Activated CD8-positive, alpha-beta memory T cell treated with anti-CD3 and anti-CD28 coated beads, Interleukin-2, amount 10 ng/mL, durations not matched to agents 7 days and 5 days (primary cell): ENCODE data around the gene TSC22D4. TPM values are rescaled to one million over a fixed set of nuclear protein-coding genes. Genes with fewer than 3 reads are reported as not detected.
A peak's percentile ranks its signal among the peaks of the same experiment; 100 is the strongest.
"Not testable (repeated sequence)": the region's sequence is repeated elsewhere in the genome, so short reads cannot be mapped to it uniquely, and the experiment has no call there.

Source experiments
- ATAC-seq: fragments of 150-1000 bp; cut with Tn5 transposase; one replicate; pipeline ENCODE4 v1.10.0; 2021; ENCODE audit warnings: moderate library complexity
- CTCF ChIA-PET: fragments of 350-600 bp; sonication (Branson Sonifier 250); formaldehyde crosslinking; loops from one replicate; lab custom pipeline; 2021; ENCODE audit warnings: antibody characterized with exemption; lab: Charles Lee
- DNase-seq: peaks from one replicate; pipeline ENCODE4 v3.0.0-alpha.2; 2020
- H3K27ac Mint-ChIP-seq: one replicate; pipeline ENCODE4 v1.8.0; 2021; ENCODE audit warnings: mild to moderate bottlenecking, mixed read lengths
- H3K27me3 Mint-ChIP-seq: one replicate; pipeline ENCODE4 v1.8.0; 2021; ENCODE audit warnings: mixed read lengths
- H3K36me3 Mint-ChIP-seq: one replicate; pipeline ENCODE4 v1.8.0; 2021; ENCODE audit warnings: mild to moderate bottlenecking, mixed read lengths
- H3K4me1 Mint-ChIP-seq: one replicate; pipeline ENCODE4 v1.8.0; 2021; ENCODE audit warnings: mixed read lengths
- H3K4me3 Mint-ChIP-seq: one replicate; pipeline ENCODE4 v1.8.0; 2021; ENCODE audit warnings: mild to moderate bottlenecking, moderate library complexity, mixed read lengths
- H3K9me3 Mint-ChIP-seq: one replicate; pipeline ENCODE4 v1.8.0; 2022; ENCODE audit warnings: low read depth, mixed read lengths
- total RNA-seq, 2 experiments: library from RNA; stranded (reverse); gene quantifications; one replicate each; pipeline ENCODE4 v1.2.3, GENCODE V29; 2021

The TSC22D4 gene
- total RNA-seq, 2 experiments from 2014 or later = 128 to 144 TPM

DNA sequence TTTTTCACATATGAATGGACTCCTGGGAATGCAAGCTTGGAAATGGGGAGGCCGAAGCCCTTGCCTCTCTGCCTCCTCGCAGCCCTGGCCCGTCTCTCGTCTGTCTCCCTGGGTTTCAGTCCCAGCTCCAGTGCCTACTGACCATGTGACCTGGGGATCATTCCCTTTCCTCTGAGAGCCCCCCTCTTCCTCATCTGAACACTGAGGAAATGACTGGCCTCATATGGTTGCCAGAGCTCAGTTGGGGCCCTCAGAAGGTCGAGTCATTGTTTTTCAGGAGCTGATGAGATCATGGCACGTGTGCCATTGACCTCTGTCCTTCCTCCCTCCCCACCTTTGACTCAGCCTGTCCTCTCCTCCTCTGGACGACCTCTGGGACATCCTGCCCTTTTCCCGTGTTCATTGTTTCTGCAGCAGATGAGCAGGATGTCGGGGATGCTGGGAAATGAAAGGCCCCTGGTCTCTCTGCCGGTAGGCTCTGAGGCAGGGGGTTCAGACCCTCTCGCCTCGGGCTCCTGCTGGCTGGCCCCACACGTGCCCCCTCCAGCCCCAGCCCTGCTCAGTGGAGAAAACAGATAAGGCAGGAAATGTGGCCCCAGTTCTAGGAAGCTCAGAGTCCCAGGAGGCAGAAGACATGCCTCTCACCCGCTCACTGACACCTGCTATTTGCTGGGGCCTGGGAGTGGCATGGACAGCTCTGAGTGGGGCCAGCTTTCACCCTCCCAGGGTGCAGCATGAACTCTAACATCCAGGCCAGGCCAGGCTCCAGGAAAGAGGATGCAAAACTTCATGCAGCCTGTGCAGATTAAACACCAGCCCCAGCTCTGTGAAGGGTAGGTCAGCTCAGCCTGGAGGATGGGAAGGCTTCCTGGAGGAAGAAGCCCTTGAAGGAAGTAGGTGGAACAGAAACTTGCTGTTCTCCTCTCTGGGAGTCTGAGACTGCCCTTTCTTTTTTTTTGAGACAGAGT, 34.4 kb downstream of the TSC22D4 start:
- CTCF ChIA-PET = interaction anchor here (0.6 to 2.5 kb wide), 11 partner anchors 8 to 362 kb away, joined by 3 to 10 read pairs (median 3); partner anchors contain the start of gene PPP1R35
- peak overlapping the region; percentile 74 for H3K27ac Mint-ChIP-seq
- peaks cover 20% of the 10 kb centered on the region for H3K4me1 Mint-ChIP-seq
- DNase-seq (no peak), ATAC-seq (peak; percentile 63)
- no peak overlapping the region for H3K4me3 Mint-ChIP-seq
- no peaks in the 10 kb centered on the region for H3K36me3 Mint-ChIP-seq
- no peaks in the 10 kb centered on the region for H3K27me3 Mint-ChIP-seq
- no peaks in the 10 kb centered on the region for H3K9me3 Mint-ChIP-seq

- no peaks in the 10 kb centered on the region for H3K9me3 Mint-ChIP-seq
- H3K4me3 Mint-ChIP-seq = no peak overlapping the region
Observed at GRCh38 chr7:100443096-100443840, 35.7 kb downstream of the TSC22D4 start.

DNA sequence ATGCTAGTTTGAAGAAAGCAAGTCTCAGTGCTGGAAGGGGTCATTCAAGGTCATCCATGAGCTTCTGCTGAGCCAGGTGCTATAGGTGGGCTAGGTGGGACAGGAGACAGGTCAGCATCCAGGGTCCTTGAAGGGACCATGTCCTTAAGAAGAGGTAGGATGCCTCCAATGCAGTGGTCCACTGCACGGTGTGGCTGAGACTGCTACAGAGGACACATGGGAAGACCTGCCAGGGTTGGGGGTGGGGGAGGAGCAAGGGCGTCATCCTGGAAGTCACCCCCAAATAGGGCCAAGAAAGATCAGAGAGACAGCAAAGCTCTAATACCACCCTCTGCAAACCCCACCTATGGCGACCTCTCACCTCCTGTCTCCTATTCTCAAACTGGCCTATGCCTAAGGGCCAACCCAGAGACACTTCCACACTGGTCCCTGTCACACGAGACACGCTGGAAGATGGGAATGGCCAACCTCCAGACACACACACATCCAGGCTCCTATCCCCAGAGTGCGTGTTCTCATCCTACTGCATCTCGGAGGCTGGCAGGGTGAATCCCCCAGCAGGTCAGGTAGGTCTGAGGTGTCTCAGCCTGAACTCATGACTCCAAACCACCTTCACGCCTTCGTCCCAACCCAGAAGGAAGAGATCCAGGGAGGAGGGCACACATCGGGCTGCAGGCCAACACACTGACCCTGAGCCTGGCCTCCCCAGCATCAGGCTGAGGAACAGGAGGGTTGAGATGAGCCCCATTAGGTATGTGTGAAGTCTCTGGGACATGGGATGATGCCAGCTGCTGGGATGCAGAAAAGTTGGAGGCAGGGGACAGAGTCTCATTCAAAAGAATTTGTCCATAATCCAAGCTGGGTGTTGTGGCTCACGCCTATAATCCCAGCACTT, 37.1 kb downstream of the TSC22D4 start:
- Mint-ChIP-seq H3K9me3 (no peaks in the 10 kb centered on the region), H3K27ac (no peak overlapping the region), H3K36me3 (no peaks in the 10 kb centered on the region), H3K4me3 (no peak overlapping the region), H3K4me1 (peaks cover 20% of the 10 kb centered on the region), H3K27me3 (no peaks in the 10 kb centered on the region)
- DNase-seq (no peak), ATAC-seq (no peak)
- CTCF ChIA-PET = interaction anchor here (0.7 to 1.0 kb wide), 3 partner anchors 8 to 100 kb away, joined by 3 read pairs; no protein-coding TSS in a partner anchor

More at GRCh38 chr7:100443096-100443840, 35.7 kb downstream of the TSC22D4 start:
- Mint-ChIP-seq H3K27me3 (no peaks in the 10 kb centered on the region), H3K36me3 (no peaks in the 10 kb centered on the region), H3K4me1 (peaks cover 20% of the 10 kb centered on the region), H3K27ac (peak overlapping the region; percentile 29)
- CTCF ChIA-PET = interaction anchor here (1.0 to 2.3 kb wide), 2 partner anchors 12 to 99 kb away, joined by 3 to 9 read pairs; no protein-coding TSS in a partner anchor
- DNase-seq (no peak), ATAC-seq (no peak)

DNA sequence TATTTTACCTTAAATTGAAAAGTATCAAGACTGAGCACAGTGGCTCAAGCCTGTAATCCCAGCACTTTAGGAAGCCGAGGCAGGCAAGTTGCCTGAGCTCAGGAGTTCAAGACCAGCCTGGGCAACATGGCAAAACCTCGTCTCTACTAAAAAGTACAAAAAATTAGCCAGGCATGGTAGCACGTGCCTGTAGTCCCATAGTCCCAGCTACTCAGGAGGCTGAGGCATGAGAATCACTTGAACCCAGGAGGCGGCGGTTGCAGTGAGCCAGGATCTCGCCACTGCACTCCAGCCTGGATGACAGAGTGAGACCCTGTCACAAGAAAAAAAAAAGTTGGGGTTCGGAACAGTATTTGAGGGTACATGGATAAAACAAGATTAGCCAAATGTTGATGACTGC, 39.8 kb downstream of the TSC22D4 start:
- H3K27ac Mint-ChIP-seq = peak overlapping the region; percentile 46
- CTCF ChIA-PET = interaction anchor here (1.4 kb wide), 1 partner anchor 24 kb away, joined by 3 read pairs; no protein-coding TSS in a partner anchor
- not testable (repeated sequence) for ATAC-seq, H3K4me3 Mint-ChIP-seq, DNase-seq, H3K27me3 Mint-ChIP-seq, H3K9me3 Mint-ChIP-seq
- H3K36me3 Mint-ChIP-seq = peaks cover 16% of the 10 kb centered on the region
- H3K4me1 Mint-ChIP-seq = peaks cover 14% of the 10 kb centered on the region

DNA sequence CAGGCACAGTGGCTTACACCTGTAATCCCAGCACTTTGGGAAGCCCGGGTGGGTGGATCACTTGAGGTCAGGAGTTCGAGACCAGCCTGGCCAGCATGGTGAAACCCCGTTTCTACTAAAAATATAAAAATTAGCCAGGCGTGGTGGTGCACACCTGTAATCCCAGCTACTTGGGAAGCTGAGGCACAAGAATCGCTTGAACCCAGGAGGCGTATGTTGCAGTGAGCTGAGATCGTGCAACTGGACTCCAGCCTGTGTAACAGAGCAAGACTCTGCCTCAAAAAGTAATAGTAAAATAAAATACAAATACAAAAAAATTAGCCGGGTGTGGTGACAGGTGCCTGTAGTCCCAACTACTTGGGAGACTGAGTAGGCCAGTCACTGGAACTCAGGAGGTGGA, 40.3 kb downstream of the TSC22D4 start:
- not testable (repeated sequence) for H3K4me3 Mint-ChIP-seq, DNase-seq

GRCh38 chr7:100438172-100438571, 40.8 kb downstream of the TSC22D4 start:
- Mint-ChIP-seq H3K4me1 (peaks cover 22% of the 10 kb centered on the region), H3K9me3 (no peaks in the 10 kb centered on the region), H3K36me3 (peaks cover 23% of the 10 kb centered on the region), H3K4me3 (no peak overlapping the region), H3K27ac (no peak overlapping the region), H3K27me3 (no peaks in the 10 kb centered on the region)
- CTCF ChIA-PET = interaction anchor here (0.6 to 2.9 kb wide), 4 partner anchors 12 to 307 kb away, joined by 3 to 16 read pairs (median 4); no protein-coding TSS in a partner anchor
- no peak for DNase-seq
- ATAC-seq = no peak

More for the DNA sequence above, 40.3 kb downstream of the TSC22D4 start:
- H3K27ac Mint-ChIP-seq = peak overlapping the region; percentile 46
- not testable (repeated sequence) for ATAC-seq, H3K9me3 Mint-ChIP-seq, H3K27me3 Mint-ChIP-seq
- H3K4me1 Mint-ChIP-seq = peaks cover 16% of the 10 kb centered on the region
- CTCF ChIA-PET = interaction anchor here (1.4 to 2.9 kb wide), 3 partner anchors 12 to 84 kb away, joined by 3 to 16 read pairs (median 4); no protein-coding TSS in a partner anchor
- H3K36me3 Mint-ChIP-seq = peaks cover 21% of the 10 kb centered on the region

- H3K27me3 Mint-ChIP-seq = no peaks in the 10 kb centered on the region
- peak overlapping the region; percentile 94 for H3K27ac Mint-ChIP-seq
- peak overlapping the region; percentile 88 for H3K4me3 Mint-ChIP-seq
- no peaks in the 10 kb centered on the region for H3K9me3 Mint-ChIP-seq
- H3K36me3 Mint-ChIP-seq = peaks cover 25% of the 10 kb centered on the region
- no peak for ATAC-seq
- CTCF ChIA-PET = interaction anchor here (0.6 to 2.9 kb wide), 9 partner anchors 8 to 307 kb away, joined by 3 to 16 read pairs (median 4); no protein-coding TSS in a partner anchor
- no peak for DNase-seq
- H3K4me1 Mint-ChIP-seq = peaks cover 29% of the 10 kb centered on the region
Observed at GRCh38 chr7:100437150-100438100, 41.6 kb downstream of the TSC22D4 start.

DNA sequence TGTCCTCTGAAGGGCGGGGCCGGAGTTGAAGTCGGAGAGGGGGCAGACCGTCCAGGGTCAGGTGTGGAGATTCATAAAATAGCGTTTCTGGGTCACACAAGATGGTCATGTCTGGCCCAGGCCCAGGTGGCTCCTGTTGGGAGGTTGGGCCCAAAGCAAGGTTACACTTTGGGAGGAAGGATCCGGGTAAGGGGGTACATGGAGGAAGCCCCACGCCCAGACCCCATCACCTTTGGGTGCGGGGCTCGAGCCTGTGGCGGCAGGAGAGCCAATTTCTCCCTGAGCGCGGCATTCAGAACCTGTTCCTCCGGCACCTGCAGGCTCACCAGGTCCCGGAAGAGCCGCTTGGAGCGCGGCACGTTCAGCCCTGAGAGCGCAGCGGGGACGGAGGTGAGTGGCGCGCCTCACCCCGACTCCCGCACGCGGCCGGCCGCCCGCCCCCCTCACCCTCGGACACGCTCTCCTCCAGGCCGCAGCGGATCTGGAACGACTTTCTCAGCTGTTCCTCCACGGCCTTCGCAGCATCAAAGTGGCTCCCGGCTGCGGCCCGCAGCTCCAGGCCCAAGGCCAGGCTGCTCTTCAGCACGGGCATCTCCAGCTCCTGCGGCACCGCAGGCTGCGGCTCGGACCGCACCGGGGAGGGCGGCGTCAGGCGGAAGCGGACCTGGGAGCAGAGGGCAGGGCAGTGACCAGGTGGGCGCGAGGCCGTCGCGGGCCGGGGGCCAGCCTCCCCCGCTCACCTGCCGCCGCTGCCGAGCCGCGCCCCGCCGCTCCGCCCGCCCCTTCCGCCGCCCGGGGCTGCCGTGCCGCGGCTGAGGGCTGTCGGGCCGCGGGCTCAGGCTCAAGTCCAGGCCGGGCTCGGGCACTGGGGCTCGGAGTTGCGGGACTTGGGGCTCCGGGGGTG, 43.4 kb downstream of the TSC22D4 start:
- Mint-ChIP-seq H3K9me3 (no peaks in the 10 kb centered on the region), H3K27ac (peak overlapping the region; percentile 94), H3K4me3 (peak overlapping the region; percentile 88), H3K4me1 (peaks cover 46% of the 10 kb centered on the region), H3K27me3 (no peaks in the 10 kb centered on the region), H3K36me3 (peaks cover 32% of the 10 kb centered on the region)
- CTCF ChIA-PET = interaction anchor here (1.1 to 2.9 kb wide), 5 partner anchors 9 to 61 kb away, joined by 3 to 16 read pairs (median 5); no protein-coding TSS in a partner anchor
- peak; percentile 45 for ATAC-seq
- DNase-seq = peak; percentile 67

- ATAC-seq (no peak), DNase-seq (no peak)
- CTCF ChIA-PET = interaction anchor here (1.0 to 1.7 kb wide), 5 partner anchors 10 to 104 kb away, joined by 3 to 5 read pairs (median 3); partner anchors contain the start of gene AGFG2
- peak overlapping the region; percentile 88 for H3K27ac Mint-ChIP-seq
- no peaks in the 10 kb centered on the region for H3K9me3 Mint-ChIP-seq
- peaks cover under 1% of the 10 kb centered on the region for H3K27me3 Mint-ChIP-seq
- H3K4me3 Mint-ChIP-seq = peak overlapping the region; percentile 88
- H3K4me1 Mint-ChIP-seq = peaks cover 50% of the 10 kb centered on the region
- H3K36me3 Mint-ChIP-seq = peaks cover 38% of the 10 kb centered on the region
Observed at GRCh38 chr7:100434297-100435144, 44.5 kb downstream of the TSC22D4 start.
